GM10847 (cell line): ENCODE results near the gene DNAJB8.

ENCODE experiments used
- POLR2A ChIP-seq: IDR thresholded peaks from 2 replicates; pipeline ENCODE4 v1.6.1; 2011; ENCODE audit not compliant: insufficient read length; ENCODE audit errors: extremely low read depth

DNAJB8 gene

GRCh38 chr3:128488991-128489673 is 22.4 kb upstream of the DNAJB8 start:
- TF ChIP-seq POLR2A: no peak

GRCh38 chr3:128488636-128488990 is 21.9 kb upstream of the DNAJB8 start:
- TF ChIP-seq POLR2A: no peak

- no peak for TF ChIP-seq POLR2A
Measured at GRCh38 chr3:128487813-128488635, 21.3 kb upstream of the DNAJB8 start.

GRCh38 chr3:128487538-128487812 is 20.8 kb upstream of the DNAJB8 start:
- no peak for TF ChIP-seq POLR2A

- no peak for TF ChIP-seq POLR2A
Measured at GRCh38 chr3:128486681-128487537, 20.2 kb upstream of the DNAJB8 start.

- no peak for TF ChIP-seq POLR2A
Measured at GRCh38 chr3:128486205-128486628, 19.5 kb upstream of the DNAJB8 start.

- TF ChIP-seq POLR2A: no peak
Measured at GRCh38 chr3:128485282-128486204, 18.9 kb upstream of the DNAJB8 start.

- no peak for TF ChIP-seq POLR2A
Measured at GRCh38 chr3:128484404-128485281, 18.0 kb upstream of the DNAJB8 start.

- no peak for TF ChIP-seq POLR2A
Measured at GRCh38 chr3:128483657-128484403, 17.1 kb upstream of the DNAJB8 start.

GRCh38 chr3:128482666-128483656 is 16.3 kb upstream of the DNAJB8 start:
- TF ChIP-seq POLR2A: no peak

- TF ChIP-seq POLR2A: no peak
Measured at GRCh38 chr3:128482175-128482574, 15.5 kb upstream of the DNAJB8 start.

- no peak for TF ChIP-seq POLR2A
Measured at GRCh38 chr3:128481438-128481942, 14.8 kb upstream of the DNAJB8 start.
